ENCODE measurements around the gene CAMK2D. TPM values are rescaled to one million over a fixed set of nuclear protein-coding genes. Genes with fewer than 3 reads are reported as not detected.
"Not testable (repeated sequence)": the region's sequence is repeated elsewhere in the genome, so short reads cannot be mapped to it uniquely, and the experiment has no call there.

CAMK2D gene
- total RNA-seq, 1 donor from 2014 or later, result 57.6 TPM

GRCh38 chr4:113772319-113772718, 10.8 kb upstream of the CAMK2D start:
- no peak for DNase-seq (ENCODE audit: extremely low spot score, unreplicated experiment)
- H3K4me1 Mint-ChIP-seq (ENCODE audit: unreplicated experiment), result no peaks in the 10 kb centered on the region
- no peaks in the 10 kb centered on the region for H3K9me3 Mint-ChIP-seq
- no peaks in the 10 kb centered on the region for H3K27me3 Mint-ChIP-seq
- TF ChIP-seq CTCF (conservative IDR thresholded peaks at IDR 0.05), result no peak
- H3K27ac Mint-ChIP-seq, result no peak overlapping the region
- H3K4me3 Mint-ChIP-seq, result no peak overlapping the region
- no peaks in the 10 kb centered on the region for H3K36me3 Mint-ChIP-seq

- TF ChIP-seq CTCF (conservative IDR thresholded peaks at IDR 0.05), result no peak
- no peaks in the 10 kb centered on the region for H3K9me3 Mint-ChIP-seq
- H3K36me3 Mint-ChIP-seq, result no peaks in the 10 kb centered on the region
- peaks cover 9% of the 10 kb centered on the region for H3K4me1 Mint-ChIP-seq (ENCODE audit: unreplicated experiment)
- no peak overlapping the region for H3K4me3 Mint-ChIP-seq
- no peak overlapping the region for H3K27ac Mint-ChIP-seq
- no peak for DNase-seq (ENCODE audit: extremely low spot score, unreplicated experiment)
- no peaks in the 10 kb centered on the region for H3K27me3 Mint-ChIP-seq
Measured at GRCh38 chr4:113769744-113770143, 8.2 kb upstream of the CAMK2D start.

GRCh38 chr4:113768952-113769351, 7.4 kb upstream of the CAMK2D start:
- Mint-ChIP-seq H3K27ac (no peak overlapping the region), H3K4me1 (ENCODE audit: unreplicated experiment) (peaks cover 13% of the 10 kb centered on the region), H3K27me3 (no peaks in the 10 kb centered on the region), H3K9me3 (no peaks in the 10 kb centered on the region), H3K36me3 (no peaks in the 10 kb centered on the region), H3K4me3 (no peak overlapping the region)
- no peak for DNase-seq (ENCODE audit: extremely low spot score, unreplicated experiment)
- no peak for TF ChIP-seq CTCF (conservative IDR thresholded peaks at IDR 0.05)

- Mint-ChIP-seq H3K27me3 (peaks cover 4% of the 10 kb centered on the region), H3K4me1 (ENCODE audit: unreplicated experiment) (peaks cover 13% of the 10 kb centered on the region), H3K9me3 (no peaks in the 10 kb centered on the region), H3K4me3 (no peak overlapping the region), H3K36me3 (peaks cover 3% of the 10 kb centered on the region), H3K27ac (peak overlapping the region; percentile 82)
- DNase-seq (ENCODE audit: extremely low spot score, unreplicated experiment), result no peak
- TF ChIP-seq CTCF (conservative IDR thresholded peaks at IDR 0.05), result no peak
Measured at GRCh38 chr4:113766882-113767281, 5.3 kb upstream of the CAMK2D start.

- Mint-ChIP-seq H3K27ac (peak overlapping the region; percentile 19), H3K27me3 (peaks cover 4% of the 10 kb centered on the region), H3K4me3 (no peak overlapping the region), H3K36me3 (peaks cover 3% of the 10 kb centered on the region), H3K4me1 (ENCODE audit: unreplicated experiment) (peaks cover 13% of the 10 kb centered on the region), H3K9me3 (no peaks in the 10 kb centered on the region)
- no peak for TF ChIP-seq CTCF (conservative IDR thresholded peaks at IDR 0.05)
- DNase-seq (ENCODE audit: extremely low spot score, unreplicated experiment), result no peak
Measured at GRCh38 chr4:113764720-113765264, 3.3 kb upstream of the CAMK2D start.

- not testable (repeated sequence) for H3K4me3 Mint-ChIP-seq; H3K36me3 Mint-ChIP-seq; H3K27me3 Mint-ChIP-seq; DNase-seq (ENCODE audit: extremely low spot score, unreplicated experiment); H3K9me3 Mint-ChIP-seq
- H3K4me1 Mint-ChIP-seq (ENCODE audit: unreplicated experiment), result peaks cover 13% of the 10 kb centered on the region
- peak overlapping the region; percentile 19 for H3K27ac Mint-ChIP-seq
Measured at GRCh38 chr4:113763923-113764322, 2.4 kb upstream of the CAMK2D start.
